Breast epithelium (tissue), 4 donors: ENCODE measurements around the gene TGM1. TPM values are rescaled to one million over a fixed set of nuclear protein-coding genes. Genes with fewer than 3 reads are reported as not detected.
A peak's percentile ranks its signal among the peaks of the same experiment; 100 is the strongest.
"Not testable (repeated sequence)": the region's sequence is repeated elsewhere in the genome, so short reads cannot be mapped to it uniquely, and the experiment has no call there.

Experiments used
- DNase-seq, 2 donors: peaks; one replicate each; pipeline ENCODE4 v3.0.0-alpha.2; 2019; ENCODE audit warnings: low spot score in 2 of 2
- H3K27ac ChIP-seq, 2 donors: fragments of 200-600 bp; sonication (generic) in 1 of 2; one replicate each; pipeline ENCODE4 v1.5.1; 2016 to 2019; ENCODE audit warnings: mild to moderate bottlenecking in 1 of 2
- H3K27me3 ChIP-seq, 2 donors: fragments of 200-600 bp; sonication (generic) in 1 of 2; one replicate each; pipeline versions ENCODE4 v1.5.1 to v1.6.0; 2017 to 2019; ENCODE audit warnings: control low read depth in 1 of 2, mild to moderate bottlenecking in 1 of 2
- H3K36me3 ChIP-seq: fragments of 200-600 bp; one replicate; pipeline ENCODE4 v1.5.1; 2019
- H3K4me1 ChIP-seq, 2 donors: fragments of 200-600 bp; sonication (generic); one replicate each; pipeline ENCODE4 v1.5.1; 2016 to 2019; ENCODE audit warnings: control low read depth in 1 of 2
- H3K4me3 ChIP-seq, 3 donors: fragments of 200-600 bp; sonication (generic); 1 replicate in 2 of 3; 2 replicates in 1 of 3; pipeline ENCODE4 v1.5.1; 2016 to 2019; ENCODE audit warnings: mild to moderate bottlenecking in 3 of 3, moderate library complexity in 2 of 3
- H3K9me3 ChIP-seq, 2 donors: fragments of 200-600 bp; sonication (generic) in 1 of 2; one replicate each; pipeline ENCODE4 v1.5.1; 2016 to 2019; ENCODE audit warnings: control low read depth in 1 of 2
- POLR2A ChIP-seq: fragments of 450-650 bp; IDR thresholded peaks from one replicate; pipeline ENCODE4 v1.6.1; 2016; ENCODE audit warnings: antibody characterized with exemption, mild to moderate bottlenecking, moderate library complexity
- POLR2AphosphoS5 ChIP-seq, 3 donors: sonication (generic); formaldehyde crosslinking; IDR thresholded peaks; one replicate each; pipeline ENCODE4 v1.6.1; 2017; ENCODE audit warnings: antibody characterized with exemption in 3 of 3
- intact Hi-C: fragments of 100-400 bp; cut with DNase I; formaldehyde crosslinking; loops from one replicate; pipeline ENCODE4 v1.15.1; 2023; ENCODE audit warnings: low total_unique reads
- total RNA-seq, 3 donors: library from RNA; depleted of rRNA; stranded (reverse); fragments of >200 nt; gene quantifications; one replicate each; pipeline ENCODE4 v1.1.0, GENCODE V29; 2016
- TF ChIP-seq, protein P1 (sequence below), 3 donors: fragments of 450-650 bp; IDR thresholded peaks; one replicate each; pipeline ENCODE4 v1.5.1; 2016 to 2017; ENCODE audit warnings: antibody characterized with exemption in 3 of 3, mild to moderate bottlenecking in 3 of 3, moderate library complexity in 3 of 3

The TGM1 gene
- total RNA-seq, 3 donors from 2014 or later: 0.32 to 18.7 (median 1.6) TPM

DNA sequence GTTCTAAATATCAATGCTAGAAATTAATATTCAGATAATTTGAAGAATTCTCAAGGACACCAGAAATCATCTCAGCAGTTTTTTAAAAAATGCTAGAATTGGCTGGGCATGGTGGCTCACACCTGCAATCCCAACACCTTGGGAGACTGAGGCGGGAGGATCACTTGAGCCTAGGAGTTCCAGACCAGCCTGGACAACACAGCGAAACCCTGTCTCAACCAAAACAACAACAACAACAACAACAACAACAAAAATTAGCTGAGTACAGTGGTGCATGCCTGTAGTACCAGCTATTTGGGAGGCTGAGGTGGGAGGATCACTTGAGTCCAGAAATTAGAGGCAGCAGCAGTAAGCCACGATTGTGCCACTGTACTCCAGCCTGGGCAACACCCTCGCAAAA, 43.9 kb downstream of the TGM1 start:
- Histone ChIP-seq H3K4me1 (peaks cover 0 to 10% of the 10 kb centered on the region in 2 donors), H3K27ac (no peak overlapping the region), H3K27me3 (no peaks in the 10 kb centered on the region), H3K9me3 (no peaks in the 10 kb centered on the region), H3K36me3 (no peaks in the 10 kb centered on the region), H3K4me3 (no peak overlapping the region)
- TF ChIP-seq, protein P1, sequence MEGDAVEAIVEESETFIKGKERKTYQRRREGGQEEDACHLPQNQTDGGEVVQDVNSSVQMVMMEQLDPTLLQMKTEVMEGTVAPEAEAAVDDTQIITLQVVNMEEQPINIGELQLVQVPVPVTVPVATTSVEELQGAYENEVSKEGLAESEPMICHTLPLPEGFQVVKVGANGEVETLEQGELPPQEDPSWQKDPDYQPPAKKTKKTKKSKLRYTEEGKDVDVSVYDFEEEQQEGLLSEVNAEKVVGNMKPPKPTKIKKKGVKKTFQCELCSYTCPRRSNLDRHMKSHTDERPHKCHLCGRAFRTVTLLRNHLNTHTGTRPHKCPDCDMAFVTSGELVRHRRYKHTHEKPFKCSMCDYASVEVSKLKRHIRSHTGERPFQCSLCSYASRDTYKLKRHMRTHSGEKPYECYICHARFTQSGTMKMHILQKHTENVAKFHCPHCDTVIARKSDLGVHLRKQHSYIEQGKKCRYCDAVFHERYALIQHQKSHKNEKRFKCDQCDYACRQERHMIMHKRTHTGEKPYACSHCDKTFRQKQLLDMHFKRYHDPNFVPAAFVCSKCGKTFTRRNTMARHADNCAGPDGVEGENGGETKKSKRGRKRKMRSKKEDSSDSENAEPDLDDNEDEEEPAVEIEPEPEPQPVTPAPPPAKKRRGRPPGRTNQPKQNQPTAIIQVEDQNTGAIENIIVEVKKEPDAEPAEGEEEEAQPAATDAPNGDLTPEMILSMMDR (IDR thresholded peaks at IDR 0.05): no peak
- TF ChIP-seq POLR2AphosphoS5 (IDR thresholded peaks at IDR 0.05) (no peak), POLR2A (no peak)
- DNase-seq: no peak
- intact Hi-C loops: no loop called here

DNA sequence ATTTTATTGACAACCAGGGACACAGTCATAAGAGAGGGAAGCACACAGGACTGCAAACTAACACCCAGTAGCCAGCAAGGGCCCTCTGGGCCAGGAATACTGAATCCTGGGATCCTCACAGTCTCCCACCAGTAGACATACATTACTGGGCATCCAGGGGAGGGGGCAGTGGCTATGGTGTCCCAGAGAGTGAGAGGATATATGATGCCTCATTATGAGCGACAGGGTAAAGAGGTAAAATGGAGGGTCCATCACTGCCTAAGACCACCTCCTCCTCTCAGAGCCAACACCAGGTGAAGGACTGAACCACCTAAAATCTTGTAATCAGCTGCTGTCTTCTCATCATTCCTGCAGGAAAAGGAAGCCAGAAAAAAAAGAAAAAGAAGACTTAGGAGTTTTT, 46.1 kb downstream of the TGM1 start:
- H3K4me3 ChIP-seq, H3K4me1 ChIP-seq, intact Hi-C loops, DNase-seq, H3K36me3 ChIP-seq, H3K9me3 ChIP-seq, H3K27ac ChIP-seq, H3K27me3 ChIP-seq: not testable (repeated sequence)

DNA sequence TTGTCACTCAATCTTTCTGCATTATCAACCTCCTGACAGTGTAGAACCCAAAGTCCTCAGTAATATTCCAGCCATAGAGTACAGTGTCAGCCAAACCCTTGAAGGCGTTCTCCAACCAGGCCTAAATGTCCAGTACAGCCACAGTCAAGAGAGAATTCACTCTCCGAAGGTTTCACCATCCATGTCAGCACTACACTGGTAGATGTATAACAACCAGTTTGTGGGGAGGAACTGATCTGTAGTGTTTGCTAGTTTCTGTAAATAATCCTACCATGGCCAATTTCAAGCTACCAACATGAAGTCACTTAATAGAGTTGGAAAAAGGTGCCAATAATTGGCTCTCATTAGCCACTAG, 46.7 kb downstream of the TGM1 start:
- no peak for TF ChIP-seq POLR2A
- no peak for TF ChIP-seq POLR2AphosphoS5 (IDR thresholded peaks at IDR 0.05)
- TF ChIP-seq, protein P1 (IDR thresholded peaks at IDR 0.05): no peak

DNA sequence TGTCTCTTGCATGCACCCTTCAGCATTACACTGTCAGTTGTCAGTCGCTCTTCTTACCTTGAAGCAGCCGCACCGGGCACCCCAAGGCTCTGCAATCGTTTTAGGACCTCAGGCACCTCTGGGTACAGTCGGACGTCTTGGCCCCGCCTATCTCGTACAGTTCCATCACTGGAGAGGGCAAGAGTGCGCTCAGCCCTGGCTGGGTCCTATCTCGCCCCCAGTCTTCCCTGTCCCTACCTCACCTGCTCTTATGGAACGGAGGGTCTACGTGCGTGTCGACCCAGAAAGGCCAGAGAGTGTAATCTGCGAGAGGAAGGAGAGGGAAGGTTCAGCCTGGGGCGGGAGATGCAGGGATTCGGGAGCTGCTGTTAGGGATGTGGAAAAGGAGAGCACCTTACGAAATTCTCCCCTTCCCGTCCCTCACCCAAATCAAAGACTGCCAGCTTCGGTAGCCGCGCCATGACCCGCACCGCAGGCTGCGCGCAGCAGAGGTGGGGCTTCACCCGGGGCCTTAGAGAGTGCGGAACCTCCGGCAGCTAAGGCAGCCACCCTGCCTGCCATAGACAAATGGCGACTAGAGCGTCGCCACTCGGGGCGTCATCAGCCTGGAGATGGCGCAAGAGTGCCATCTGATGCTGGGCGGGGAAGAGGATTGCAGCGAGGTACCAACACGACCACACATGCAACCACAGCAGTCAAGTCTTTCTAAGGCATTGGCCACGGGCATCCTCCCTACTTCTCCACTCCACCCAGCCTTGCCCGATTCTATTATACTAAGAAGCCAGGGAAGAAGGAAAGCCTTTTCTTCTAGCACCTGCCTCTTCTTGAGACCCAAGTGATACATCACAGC, 47.3 kb downstream of the TGM1 start, which contains the start of gene MDP1:
MDP1 (minus strand) TSS at position 572 of the 850 bp plus-strand sequence; CDS start at position 461, 111 bp downstream.
- peak within 1 kb of the TSS; percentile 91 to 96 for H3K27ac ChIP-seq
- TF ChIP-seq, protein P1 (IDR thresholded peaks at IDR 0.05): peak; percentile 28 to 54 (median 34)
- TF ChIP-seq POLR2AphosphoS5 (IDR thresholded peaks at IDR 0.05) (peak; percentile 82 to 93 (median 85)), POLR2A (peak; percentile 51)
- peak; percentile 79 to 80 for DNase-seq
- H3K9me3 ChIP-seq: no peaks in the 10 kb centered on the region
- H3K27me3 ChIP-seq: no peaks in the 10 kb centered on the region
- H3K36me3 ChIP-seq: no peaks in the 10 kb centered on the region
- H3K4me3 ChIP-seq: peak within 1 kb of the TSS; percentile 76 to 87 (median 83)
- peaks cover 0 to 10% of the 10 kb centered on the region in 2 donors for H3K4me1 ChIP-seq
- intact Hi-C loops: no loop called here

More for the DNA sequence above, 46.7 kb downstream of the TGM1 start:
- no peaks in the 10 kb centered on the region for H3K27me3 ChIP-seq
- peaks cover 0 to 10% of the 10 kb centered on the region in 2 donors for H3K4me1 ChIP-seq
- intact Hi-C loops: no loop called here
- peak overlapping the region in 2 of 3 donors; percentile 76 to 87 for H3K4me3 ChIP-seq
- peak overlapping the region; percentile 91 to 96 for H3K27ac ChIP-seq
- no peaks in the 10 kb centered on the region for H3K9me3 ChIP-seq
- H3K36me3 ChIP-seq: no peaks in the 10 kb centered on the region
- no peak for DNase-seq

DNA sequence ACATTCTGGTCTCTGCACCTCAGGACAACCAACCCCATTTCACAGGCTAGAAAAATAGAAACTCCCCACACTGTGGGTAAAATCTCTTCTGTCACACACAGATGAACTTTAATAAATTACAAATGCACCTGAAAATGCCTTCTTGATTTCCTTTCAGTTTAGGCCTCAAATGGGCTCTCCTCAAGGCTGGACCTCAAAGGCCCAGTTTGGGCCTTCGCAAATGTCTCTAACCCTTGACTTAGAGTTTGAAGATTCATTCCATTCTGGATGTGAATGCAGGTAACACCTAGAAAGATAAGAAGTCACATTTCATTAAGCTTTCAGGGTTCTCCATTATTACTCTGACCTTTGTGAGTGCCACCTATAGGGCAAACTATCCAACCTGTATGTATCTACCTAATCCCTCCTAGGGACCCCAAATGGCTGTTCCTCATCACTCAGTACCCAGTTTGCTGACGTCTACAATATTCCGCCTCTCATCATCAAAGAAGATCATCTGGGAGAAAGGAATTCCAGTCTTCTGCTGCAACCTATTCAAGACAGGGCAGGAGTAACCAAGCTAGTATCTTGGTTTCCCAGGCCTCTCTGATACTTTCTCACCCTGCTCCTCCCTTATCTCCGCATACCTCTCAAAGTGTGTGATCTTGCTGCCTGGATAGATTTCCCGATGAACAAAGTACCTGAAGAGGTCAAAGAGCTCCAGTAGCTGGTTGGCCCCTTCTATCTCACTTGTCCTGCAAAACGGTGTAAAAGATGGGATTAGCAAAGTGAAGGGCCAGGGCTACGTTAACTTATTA, 48.9 kb downstream of the TGM1 start:
- Histone ChIP-seq H3K27me3 (no peaks in the 10 kb centered on the region), H3K4me1 (peaks cover 0 to 10% of the 10 kb centered on the region in 2 donors), H3K9me3 (no peaks in the 10 kb centered on the region), H3K36me3 (no peaks in the 10 kb centered on the region), H3K4me3 (peak overlapping the region; percentile 75 to 90 (median 76)), H3K27ac (peak overlapping the region; percentile 97 to 99)
- no peak for DNase-seq
- intact Hi-C loops: no loop called here
- TF ChIP-seq, protein P1 (IDR thresholded peaks at IDR 0.05): no peak
- TF ChIP-seq POLR2AphosphoS5 (IDR thresholded peaks at IDR 0.05): no peak
- TF ChIP-seq POLR2A: no peak
